Activated CD4-positive, alpha-beta T cell treated with anti-CD3 and anti-CD28 coated beads, Interleukin-2, Interleukin-4, amounts not matched to agents 100 ng/mL and 50 ng/mL, durations not matched to agents 16 hours and 8 hours (primary cell): ENCODE measurements around the gene API5.

Source experiments
- DNase-seq: peaks from one replicate; pipeline ENCODE4 v3.0.0-alpha.2; 2020; ENCODE audit warnings: low spot score

The API5 gene

GRCh38 chr11:43360361-43361032 lies 48.7 kb downstream of the API5 start:
- no peak for DNase-seq

GRCh38 chr11:43366677-43367076 lies 54.9 kb downstream of the API5 start:
- DNase-seq = no peak

- no peak for DNase-seq
Measured at GRCh38 chr11:43367382-43368178, 55.8 kb downstream of the API5 start.

GRCh38 chr11:43376065-43376464 lies 64.3 kb downstream of the API5 start:
- DNase-seq = no peak

- DNase-seq = no peak
Measured at GRCh38 chr11:43376594-43376993, 64.8 kb downstream of the API5 start.

GRCh38 chr11:43377389-43377788 lies 65.6 kb downstream of the API5 start:
- no peak for DNase-seq

- DNase-seq = no peak
Measured at GRCh38 chr11:43378897-43379296, 67.1 kb downstream of the API5 start.

- no peak for DNase-seq
Measured at GRCh38 chr11:43381802-43382201, 70.0 kb downstream of the API5 start.

GRCh38 chr11:43382614-43383013 lies 70.8 kb downstream of the API5 start:
- no peak for DNase-seq

- no peak for DNase-seq
Measured at GRCh38 chr11:43384393-43384792, 72.6 kb downstream of the API5 start.

- peak; percentile 49 for DNase-seq
Measured at GRCh38 chr11:43392713-43393112, 80.9 kb downstream of the API5 start.

GRCh38 chr11:43393765-43394355 lies 82.1 kb downstream of the API5 start:
- no peak for DNase-seq
